Left lobe of liver (tissue), 2 donors: ENCODE data around the gene NLRP1. TPM values are rescaled to one million over a fixed set of nuclear protein-coding genes. Genes with fewer than 3 reads are reported as not detected.

Experiments
- ATAC-seq: fragments of 200-7000 bp; cut with Tn5 transposase; one replicate; pipeline ENCODE4 v1.9.1; 2020; ENCODE audit warnings: mild to moderate bottlenecking, moderate library complexity
- DNase-seq: peaks from one replicate; pipeline ENCODE4 v3.0.0-alpha.2; 2020; ENCODE audit warnings: low spot score
- total RNA-seq: library from RNA; stranded (reverse); gene quantifications from one replicate; pipeline ENCODE4 v1.2.1, GENCODE V29; 2021
- donor health status: DM: no; HTN: no; CAD: no; lungs with moderate emphysema.
- donor health status: DM: no; HTN: yes; CAD: no.

Gene NLRP1
- total RNA-seq, 1 donor from 2014 or later: 2.6 TPM

DNA sequence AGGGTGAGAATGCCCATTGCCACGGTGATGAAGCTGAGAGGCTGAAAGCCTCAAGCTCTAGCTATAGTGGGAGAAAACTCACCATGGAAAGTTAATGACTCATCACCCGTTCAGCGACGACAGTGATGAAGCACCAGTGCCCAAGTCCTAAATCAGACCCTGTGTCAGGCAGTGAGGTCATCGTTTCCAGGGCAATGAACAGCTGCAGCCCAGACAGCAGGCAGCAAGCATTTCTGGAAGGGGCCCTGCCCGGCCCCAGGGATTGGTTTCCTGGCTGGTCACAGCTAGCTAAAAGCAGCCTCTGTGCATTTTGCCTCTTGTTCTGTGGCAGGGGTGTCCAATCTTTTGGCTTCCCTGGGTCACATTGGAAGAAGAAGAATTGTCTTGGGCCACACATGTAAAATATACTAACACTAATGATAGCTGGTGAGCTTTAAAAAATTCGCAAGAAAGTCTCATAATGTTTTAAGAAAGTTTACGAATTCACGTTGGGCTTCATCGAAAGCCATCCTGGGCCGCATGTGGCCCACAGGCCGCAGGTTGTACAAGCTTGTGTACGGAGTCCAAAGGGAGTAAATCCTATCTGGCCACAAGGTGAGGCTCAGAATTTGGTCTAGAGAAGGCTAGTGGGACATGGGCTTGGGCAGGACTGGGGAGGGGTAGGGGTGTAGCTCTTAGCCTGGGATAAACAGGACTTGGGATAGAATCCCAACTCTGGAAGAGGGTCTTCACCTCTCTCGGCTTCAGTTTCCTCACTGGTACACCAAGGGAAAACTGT lies 57.3 kb downstream of the NLRP1 start:
- no peak for ATAC-seq
- DNase-seq: no peak

DNA sequence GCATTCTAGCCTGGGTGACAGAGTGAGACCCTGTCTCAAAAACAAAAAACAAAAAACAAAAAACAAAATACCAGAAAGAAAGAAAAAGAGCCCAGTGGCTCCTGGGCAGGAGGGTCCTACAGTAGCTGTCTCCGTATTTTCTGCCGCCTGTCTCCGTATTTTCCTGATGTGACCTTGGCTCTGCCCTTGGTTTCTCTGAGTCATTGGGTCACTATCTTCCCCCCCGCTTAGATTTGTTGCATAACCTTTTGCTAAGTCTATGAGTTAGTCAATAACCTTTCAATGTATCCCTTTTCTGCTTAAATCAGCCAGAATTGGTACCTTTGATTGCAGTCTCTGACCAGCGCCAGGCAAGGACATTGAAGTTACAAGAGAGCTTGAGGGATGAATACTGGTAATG lies 61.1 kb downstream of the NLRP1 start:
- ATAC-seq (no peak), DNase-seq (no peak)

- ATAC-seq (no peak), DNase-seq (no peak)
These were observed 61.8 kb downstream of the NLRP1 start for GRCh38 chr17:5522476-5522875.

DNA sequence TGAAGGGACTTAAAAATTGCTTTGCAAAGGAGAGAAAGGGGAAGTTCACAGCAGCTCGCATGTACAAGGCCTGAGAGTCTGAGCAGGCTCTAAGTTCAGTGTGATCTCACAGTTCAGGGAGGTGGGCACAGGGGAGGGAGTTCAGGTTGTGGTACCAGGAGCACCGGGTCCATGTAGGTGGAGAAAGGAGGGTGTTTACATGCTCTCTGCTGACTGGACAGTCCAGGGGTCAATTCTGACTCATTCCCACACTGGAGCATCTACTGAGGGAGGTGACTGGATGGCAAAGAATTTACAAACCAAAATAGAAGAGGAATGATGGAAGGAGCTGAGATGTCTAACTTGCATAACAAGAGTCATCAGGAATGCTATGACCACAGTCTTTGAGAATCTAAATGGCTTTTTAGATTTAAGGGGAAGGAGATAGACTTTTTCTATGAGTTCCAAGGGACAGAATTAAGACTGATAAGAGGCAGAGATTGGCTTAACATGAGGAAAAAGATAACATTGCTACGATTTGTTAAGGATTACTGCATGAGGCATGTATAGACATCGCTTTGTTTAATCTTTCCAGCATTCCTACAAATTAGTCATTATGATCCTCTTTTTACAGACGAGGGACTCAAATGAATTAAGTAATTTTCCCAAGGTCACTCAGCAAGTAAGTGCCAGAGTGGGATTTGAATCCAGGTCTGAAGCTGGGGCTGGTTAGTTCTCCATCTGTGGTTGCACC lies 68.1 kb downstream of the NLRP1 start:
- ATAC-seq (no peak), DNase-seq (no peak)

DNA sequence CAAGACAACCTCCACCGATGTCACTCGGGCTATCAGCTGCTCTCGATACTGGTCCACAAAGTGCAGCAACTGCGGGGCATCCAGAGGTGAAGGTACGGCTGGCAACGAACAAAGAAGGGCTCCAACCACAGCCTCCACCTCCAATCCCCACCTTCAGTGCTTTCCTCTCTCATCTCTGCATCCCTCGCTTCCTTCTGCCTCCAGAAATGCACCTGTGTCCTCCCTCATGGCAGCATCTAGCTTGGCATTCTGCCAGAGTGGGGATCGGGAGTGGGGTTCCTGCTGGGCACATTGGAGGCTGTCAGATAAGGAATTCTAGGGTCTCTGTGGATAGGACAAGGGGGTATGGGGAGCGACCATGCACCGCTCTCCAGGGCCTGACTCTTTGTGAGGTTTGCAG lies 69.3 kb downstream of the NLRP1 start:
- no peak for ATAC-seq
- DNase-seq: no peak

- no peak for ATAC-seq
- no peak for DNase-seq
These were observed 70.7 kb downstream of the NLRP1 start for GRCh38 chr17:5513628-5514027.

DNA sequence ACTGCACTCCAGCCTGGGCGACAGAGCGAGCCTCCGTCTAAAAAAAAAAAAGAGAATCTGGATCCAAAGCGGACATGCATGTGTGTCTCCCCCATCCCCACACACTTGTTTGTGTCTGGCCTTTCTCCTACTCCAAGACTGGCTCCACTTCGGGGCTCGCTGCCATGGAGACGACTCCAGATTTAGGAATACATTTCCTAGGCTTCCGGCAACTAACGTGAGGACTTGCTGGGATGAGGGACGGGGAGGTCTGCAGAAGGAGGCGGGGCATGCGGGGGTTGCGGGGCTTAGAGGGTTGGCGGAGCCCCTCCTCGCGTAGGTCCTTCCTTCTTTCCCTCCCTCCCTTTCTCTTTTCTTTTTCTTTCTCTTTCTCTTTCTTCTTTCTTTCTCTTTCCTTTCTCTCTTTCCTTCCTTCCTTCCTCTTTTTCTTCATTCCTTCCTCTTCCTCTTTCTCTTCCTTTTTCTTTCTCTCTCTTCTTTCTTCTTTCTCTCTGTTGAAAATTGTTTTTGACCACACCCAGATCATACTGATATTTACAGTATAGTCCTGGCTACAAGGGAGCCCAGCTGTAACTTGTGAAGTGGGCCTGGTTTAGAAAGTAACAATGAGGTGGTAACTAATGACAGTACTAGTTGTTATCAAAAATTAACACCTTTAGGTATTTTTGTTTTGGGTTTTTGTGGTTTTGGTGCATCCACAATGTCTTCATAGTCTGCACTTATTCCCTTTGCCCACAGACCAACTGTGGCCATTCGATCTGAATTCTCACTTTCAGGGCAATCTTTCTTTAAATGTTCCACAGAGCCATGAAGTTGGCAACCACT lies 72.7 kb downstream of the NLRP1 start:
- DNase-seq (no peak), ATAC-seq (no peak)

DNA sequence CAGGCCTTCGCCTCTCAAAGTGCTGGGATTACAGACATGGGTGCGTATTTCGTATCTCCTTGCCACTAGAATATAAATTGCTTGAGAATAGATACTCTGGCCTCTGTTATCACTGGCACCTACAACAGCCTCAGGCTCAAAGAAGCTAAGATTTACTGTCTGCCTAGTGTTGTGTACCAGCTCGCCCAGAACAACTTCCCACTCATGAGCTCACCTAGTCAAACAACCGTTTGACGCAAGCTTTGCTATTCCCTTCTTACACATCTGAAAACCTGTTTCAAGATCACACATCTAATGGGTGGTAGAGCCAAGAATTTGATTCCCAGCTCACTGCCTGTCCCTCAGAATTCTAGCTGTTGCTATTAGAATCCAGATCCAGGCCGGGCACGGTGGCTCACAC lies 73.5 kb downstream of the NLRP1 start:
- no peak for ATAC-seq
- no peak for DNase-seq

- DNase-seq (no peak), ATAC-seq (no peak)
These were observed 74.8 kb downstream of the NLRP1 start for GRCh38 chr17:5509482-5509881.

GRCh38 chr17:5508810-5509209 lies 75.5 kb downstream of the NLRP1 start:
- no peak for DNase-seq
- ATAC-seq: no peak

- ATAC-seq (no peak), DNase-seq (no peak)
These were observed 78.0 kb downstream of the NLRP1 start for GRCh38 chr17:5506307-5506706.

- ATAC-seq: no peak
These were observed 81.8 kb downstream of the NLRP1 start for GRCh38 chr17:5502552-5502951.

DNA sequence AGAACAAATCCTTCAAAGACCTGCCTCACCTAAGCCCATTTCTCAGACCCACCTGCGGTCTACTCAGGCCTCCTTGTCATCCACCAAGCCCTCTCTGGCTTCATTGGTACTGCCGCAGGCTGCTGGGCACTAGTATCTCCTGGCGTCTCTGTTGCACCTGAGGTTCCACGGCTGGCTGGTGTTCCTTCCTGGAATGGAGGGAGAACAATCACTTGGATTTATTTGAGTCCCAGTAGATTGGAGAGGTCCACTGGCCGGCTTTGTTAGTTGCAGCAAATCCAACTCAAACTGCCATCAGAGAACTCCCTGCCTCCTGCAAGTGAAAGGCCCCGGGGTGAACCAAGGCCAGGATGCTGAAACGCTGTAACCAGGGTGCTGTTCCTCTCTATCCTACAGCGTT lies 82.6 kb downstream of the NLRP1 start:
- DNase-seq (no peak), ATAC-seq (no peak)

More at GRCh38 chr17:5502552-5502951, 81.8 kb downstream of the NLRP1 start:
- peak; percentile 5 for DNase-seq

DNA sequence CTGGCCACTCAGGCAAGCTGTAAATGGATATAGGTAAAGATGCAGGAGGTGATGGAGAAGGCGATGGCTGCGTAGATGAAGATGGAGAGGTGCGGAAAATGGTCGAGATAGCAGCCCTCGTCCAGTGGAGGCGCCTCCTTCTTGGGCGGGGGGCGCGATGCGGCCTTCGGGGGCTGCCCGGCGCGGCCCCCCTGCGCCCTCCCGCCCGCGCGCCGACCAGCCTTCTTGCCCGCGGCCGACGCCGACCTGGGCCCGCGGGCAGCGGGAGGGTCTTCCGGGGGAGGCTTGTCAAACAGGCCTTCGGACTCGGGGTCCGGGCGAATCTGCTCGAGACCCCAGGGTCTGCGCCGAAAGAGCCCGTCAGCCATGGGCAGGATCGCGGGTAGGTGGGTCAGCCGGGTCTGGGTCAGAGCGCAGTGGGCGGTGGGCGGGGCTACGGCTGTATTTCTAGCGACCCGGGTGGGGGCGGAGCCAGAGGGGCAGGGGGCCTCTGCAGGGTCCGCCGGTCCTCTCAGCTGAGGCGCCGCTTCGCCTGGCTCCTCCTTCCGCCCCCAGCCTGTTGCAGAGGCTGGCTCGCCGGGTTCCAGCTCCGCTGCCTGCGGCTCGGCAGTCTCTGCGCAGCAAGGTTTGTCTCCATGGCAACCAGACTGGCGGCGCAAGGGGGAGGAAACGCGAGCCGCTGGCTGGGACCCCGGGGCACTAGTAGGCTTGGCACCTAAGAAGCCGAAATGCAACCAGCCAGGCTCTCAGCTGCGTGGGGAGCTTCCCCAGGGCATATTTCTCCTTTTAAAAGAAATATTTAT lies 83.5 kb downstream of the NLRP1 start:
- peak; percentile 62 for ATAC-seq
- no peak for DNase-seq

GRCh38 chr17:5500247-5500588 lies 84.1 kb downstream of the NLRP1 start:
- DNase-seq: no peak
- no peak for ATAC-seq

DNA sequence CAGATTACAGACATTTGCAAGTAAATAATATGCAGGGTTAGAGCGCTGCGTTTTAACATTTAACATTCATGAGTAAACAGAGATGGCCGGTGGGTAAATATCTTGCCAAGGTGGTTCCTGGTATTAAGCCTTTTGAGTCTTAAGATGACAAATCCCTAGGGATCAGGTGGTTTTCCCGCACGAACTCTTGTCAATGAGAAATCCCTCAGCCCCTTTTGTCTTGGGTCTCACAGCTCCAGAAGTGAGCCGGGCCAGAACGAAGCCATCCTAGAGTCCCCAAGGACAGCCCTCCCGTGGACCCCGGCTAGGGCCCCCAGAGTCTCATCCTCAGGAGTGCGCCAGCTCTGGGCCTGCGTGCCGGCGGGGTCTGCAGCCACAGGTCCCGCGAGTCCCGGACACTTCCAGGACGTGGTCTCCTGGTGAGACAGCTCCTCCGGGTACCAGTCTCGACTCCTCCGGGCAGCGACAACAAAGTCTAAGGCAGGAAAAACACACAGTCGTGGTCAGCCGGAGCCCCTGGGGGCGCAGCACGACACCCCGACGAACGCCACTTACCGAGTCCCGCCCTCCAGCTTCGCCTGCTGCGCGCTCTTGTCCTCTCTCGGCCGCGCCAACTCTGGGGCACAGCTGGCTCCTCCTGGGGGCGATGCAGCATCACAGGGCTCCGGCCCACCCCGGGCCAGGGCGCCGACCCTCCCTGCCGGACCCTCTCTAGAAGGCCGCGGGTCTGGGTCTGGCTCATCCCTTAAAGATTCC lies 84.7 kb downstream of the NLRP1 start:
- DNase-seq: no peak
- no peak for ATAC-seq

GRCh38 chr17:5492970-5493369 lies 91.3 kb downstream of the NLRP1 start:
- ATAC-seq (no peak), DNase-seq (no peak)

- DNase-seq (no peak), ATAC-seq (no peak)
These were observed 95.6 kb downstream of the NLRP1 start for GRCh38 chr17:5488752-5489151.

DNA sequence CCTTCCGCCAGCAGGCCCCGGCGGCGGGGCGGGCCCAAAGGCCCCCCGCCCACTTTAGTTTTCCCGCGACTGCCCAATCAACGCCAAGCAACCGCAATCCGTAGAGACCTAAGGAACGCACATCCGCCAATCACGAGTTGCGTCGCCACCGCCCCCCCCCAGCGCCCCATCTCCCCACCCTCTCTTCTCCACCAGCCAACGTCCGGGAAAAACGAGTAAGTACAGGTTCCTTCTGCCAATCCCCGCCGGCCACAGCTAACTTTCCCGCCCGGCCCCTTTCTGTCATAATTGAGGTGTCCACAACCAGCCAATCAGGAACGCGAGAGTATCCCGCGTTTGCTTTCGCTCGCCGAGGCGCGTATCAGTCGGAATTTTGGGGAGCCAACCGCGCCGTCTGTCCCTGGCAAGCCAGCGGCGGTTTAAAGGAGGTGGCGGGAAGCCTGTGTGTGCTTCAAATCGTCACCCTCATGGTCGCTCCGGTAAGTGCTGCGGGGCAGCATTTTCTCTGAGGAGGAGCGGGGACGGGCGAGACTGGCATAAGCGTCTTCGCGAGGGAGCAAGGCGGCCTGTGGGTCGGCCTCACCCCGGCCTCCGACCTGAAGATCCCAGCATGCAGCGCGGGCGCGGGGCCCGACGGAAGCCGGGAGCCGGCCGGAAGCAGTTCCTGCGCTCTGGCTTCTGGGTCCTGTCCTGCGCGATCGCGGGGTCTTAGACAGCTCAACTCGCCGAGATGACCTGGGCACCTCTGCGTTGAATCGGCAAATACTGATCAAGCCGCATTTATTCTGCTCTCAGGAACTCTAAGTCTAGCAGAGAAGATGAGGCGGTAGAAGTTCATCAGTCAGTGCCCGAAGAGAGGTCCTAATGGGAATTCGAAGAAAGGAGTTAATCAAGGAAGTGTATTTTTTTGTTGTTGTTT lies 97.8 kb downstream of the NLRP1 start, which contains the start of gene MIS12:
Gene MIS12 (plus strand): TSS at position 361 of the 919 bp plus-strand sequence. CDS start 2,297 bp downstream, outside the sequence.
- peak; percentile 92 for ATAC-seq
- DNase-seq: peak; percentile 99
